Neuronal stem cell (in vitro differentiated cells): Measurements from ENCODE around the gene MYBBP1A.

Experiments
- DNase-seq: peaks from one replicate; pipeline ENCODE4 v3.0.0-alpha.2; 2013; ENCODE audit warnings: low spot score
- H2AFZ ChIP-seq: one replicate; pipeline ENCODE4 v1.6.1; 2013; ENCODE audit warnings: mild to moderate bottlenecking, low read length, inconsistent platforms
- H2AK5ac ChIP-seq: 2 replicates; pipeline ENCODE4 v1.6.1; 2013; ENCODE audit warnings: low read depth, mild to moderate bottlenecking, inconsistent platforms, low read length, moderate library complexity, mixed read lengths
- H2BK120ac ChIP-seq: 2 replicates; pipeline ENCODE4 v1.6.1; 2013; ENCODE audit warnings: low read depth, mild to moderate bottlenecking, inconsistent platforms, low read length, moderate library complexity, mixed read lengths
- H2BK12ac ChIP-seq: one replicate; pipeline ENCODE4 v1.6.1; 2013; ENCODE audit warnings: low read length, inconsistent platforms
- H2BK15ac ChIP-seq: 2 replicates; pipeline ENCODE4 v1.6.1; 2013; ENCODE audit warnings: mild to moderate bottlenecking, low read length, inconsistent platforms, mixed read lengths
- H2BK5ac ChIP-seq: one replicate; pipeline ENCODE4 v1.6.1; 2013; ENCODE audit warnings: inconsistent platforms, mild to moderate bottlenecking, low read length, moderate library complexity
- H3K14ac ChIP-seq: one replicate; pipeline ENCODE4 v1.6.1; 2013; ENCODE audit warnings: low read length, inconsistent platforms
- H3K18ac ChIP-seq: 2 replicates; pipeline ENCODE4 v1.6.1; 2013; ENCODE audit warnings: low read length, inconsistent platforms
- H3K23ac ChIP-seq: 2 replicates; pipeline ENCODE4 v1.6.1; 2013; ENCODE audit warnings: low read depth, mild to moderate bottlenecking, mixed read lengths, low read length, inconsistent platforms; ENCODE audit not compliant: poor library complexity
- H3K27ac ChIP-seq: replicated peaks from 3 replicates; pipeline ENCODE4 v1.5.1; 2013; ENCODE audit warnings: low read length, inconsistent platforms
- H3K27me3 ChIP-seq, 3 experiments: 2 replicates each; pipeline ENCODE4 v1.6.1; 2013; ENCODE audit warnings: low read length in 3 of 3, mild to moderate bottlenecking in 2 of 3, inconsistent platforms in 1 of 3, low read depth in 1 of 3, mixed read lengths in 1 of 3, moderate library complexity in 1 of 3; ENCODE audit not compliant: control insufficient read depth in 3 of 3, insufficient read depth in 3 of 3
- H3K36me3 ChIP-seq, 2 donors: replicated peaks in 1 of 2; 2 replicates each; pipeline ENCODE4 v1.6.1; 2013; ENCODE audit warnings: low read length in 2 of 2; ENCODE audit not compliant: control insufficient read depth in 2 of 2, insufficient read depth in 2 of 2
- H3K4ac ChIP-seq: 2 replicates; pipeline ENCODE4 v1.6.1; 2013; ENCODE audit warnings: inconsistent platforms, mild to moderate bottlenecking, low read length, moderate library complexity
- H3K4me1 ChIP-seq, 2 donors: 1 replicate in 1 of 2; 2 replicates in 1 of 2; pipeline ENCODE4 v1.6.1; 2013; ENCODE audit warnings: low read length in 2 of 2, low read depth in 1 of 2; ENCODE audit not compliant: control insufficient read depth in 2 of 2, insufficient read depth in 1 of 2
- H3K4me2 ChIP-seq: one replicate; pipeline ENCODE4 v1.6.1; 2013; ENCODE audit warnings: mild to moderate bottlenecking, low read length, inconsistent platforms; ENCODE audit not compliant: insufficient read depth, poor library complexity, severe bottlenecking
- H3K4me3 ChIP-seq, 2 donors: 2 replicates each; pipeline ENCODE4 v1.5.1; 2013; ENCODE audit warnings: low read length in 2 of 2, mild to moderate bottlenecking in 2 of 2, inconsistent platforms in 1 of 2, moderate library complexity in 1 of 2
- H3K79me1 ChIP-seq: one replicate; pipeline ENCODE4 v1.6.1; 2013; ENCODE audit warnings: low read depth, mild to moderate bottlenecking, inconsistent platforms, low read length, moderate library complexity
- H3K9ac ChIP-seq: one replicate; pipeline ENCODE4 v1.6.1; 2013; ENCODE audit warnings: mild to moderate bottlenecking, low read depth, low read length, inconsistent platforms; ENCODE audit not compliant: poor library complexity
- H3K9me3 ChIP-seq, 2 donors: replicated peaks in 1 of 2; 2 replicates each; pipeline versions ENCODE3 to v1.6.1; 2013; ENCODE audit warnings: low read length in 2 of 2, mild to moderate bottlenecking in 2 of 2, inconsistent platforms in 1 of 2, low read depth in 1 of 2, mixed read lengths in 1 of 2, moderate library complexity in 1 of 2; ENCODE audit not compliant: control insufficient read depth in 2 of 2, insufficient read depth in 1 of 2
- H4K8ac ChIP-seq: one replicate; pipeline ENCODE4 v1.6.1; 2013; ENCODE audit warnings: low read depth, mild to moderate bottlenecking, inconsistent platforms, low read length, moderate library complexity
- H4K91ac ChIP-seq: one replicate; pipeline ENCODE4 v1.6.1; 2013; ENCODE audit warnings: low read length, low read depth, mild to moderate bottlenecking, inconsistent platforms; ENCODE audit not compliant: poor library complexity
- WGBS, 2 donors: extraction: QIAGEN DNeasy Blood & Tissue Kit; methylation state at CpG; one replicate each; pipeline ENCODE4 v1.1.7; 2013; ENCODE audit warnings: missing lambda C conversion rate in 2 of 2, mixed read lengths in 1 of 2; ENCODE audit not compliant: insufficient read length in 2 of 2, insufficient replicate concordance in 1 of 2; ENCODE audit errors: extremely low coverage in 2 of 2; 5-methylcytosine and 5-hydroxymethylcytosine counted together

The MYBBP1A gene

DNA sequence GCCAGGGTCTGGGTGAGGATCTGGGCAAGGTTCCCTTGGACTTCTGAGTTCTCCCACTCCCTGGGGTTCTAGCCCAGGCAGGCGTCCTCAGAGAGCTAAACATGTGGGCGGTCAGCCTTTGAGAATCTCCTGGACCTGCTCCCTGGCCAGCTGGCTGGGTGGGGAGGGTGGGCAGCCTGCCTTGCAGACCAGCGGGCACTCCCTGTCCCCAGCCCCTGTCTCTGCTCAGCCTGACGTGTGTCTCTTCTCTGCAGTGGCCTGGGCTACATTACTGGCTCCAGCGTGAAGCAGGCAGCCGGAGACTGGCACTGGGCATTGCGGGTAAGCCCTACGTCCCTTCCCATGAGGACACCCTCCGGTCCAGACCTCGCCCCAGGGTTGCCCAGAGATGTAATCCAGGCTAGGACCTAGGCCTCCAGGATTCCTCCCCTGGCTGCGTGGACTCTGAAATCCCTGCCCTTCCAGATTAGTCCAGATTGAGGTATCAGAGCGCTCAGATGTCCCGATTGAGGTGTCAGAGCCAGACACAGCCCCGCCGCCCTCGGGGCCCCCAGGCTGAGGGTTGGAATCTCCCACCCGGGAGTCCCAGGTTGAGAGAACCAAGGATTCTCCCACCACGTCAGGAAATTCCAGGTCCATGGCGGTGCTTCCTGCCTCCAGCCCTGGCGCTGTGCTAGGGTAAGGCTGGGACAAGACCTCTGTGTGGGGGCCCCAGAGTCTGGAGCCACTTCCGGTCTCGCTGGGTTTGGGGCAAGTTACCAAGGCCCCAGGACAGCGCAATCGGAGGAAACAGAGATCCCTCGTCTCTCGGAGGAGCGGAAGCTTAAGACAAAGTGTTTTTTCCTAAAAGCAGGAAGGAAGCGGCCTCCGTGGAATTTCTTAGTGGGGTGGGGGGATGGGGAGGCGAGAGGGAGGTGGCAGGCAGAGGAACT lies 24.1 kb downstream of the MYBBP1A start:
- Histone ChIP-seq H3K4ac (no peak overlapping the region), H2BK5ac (no peak overlapping the region), H3K4me2 (no peak overlapping the region), H2AK5ac (peak overlapping the region; percentile 74), H3K18ac (peak overlapping the region; percentile 85), H3K4me3 (no peak overlapping the region), H3K4me1 (peaks cover 10 to 12% of the 10 kb centered on the region in 2 donors), H3K9ac (peak overlapping the region; percentile 44), H3K23ac (no peak overlapping the region), H4K8ac (no peak overlapping the region), H3K9me3 (no peaks in the 10 kb centered on the region), H3K27me3 (peaks cover 0 to 15% (median 0%) of the 10 kb centered on the region in 3 experiments), H2BK120ac (no peak overlapping the region), H3K14ac (peak overlapping the region; percentile 21), H2AFZ (peak overlapping the region; percentile 45), H2BK12ac (peak overlapping the region; percentile 84), H2BK15ac (peak overlapping the region; percentile 67), H3K27ac (no peak overlapping the region), H3K36me3 (no peaks in the 10 kb centered on the region), H4K91ac (no peak overlapping the region), H3K79me1 (no peaks in the 10 kb centered on the region)
- no peak for DNase-seq
- no CpG with 5 or more reads among the region's 30 CpGs for WGBS, 2 donors

DNA sequence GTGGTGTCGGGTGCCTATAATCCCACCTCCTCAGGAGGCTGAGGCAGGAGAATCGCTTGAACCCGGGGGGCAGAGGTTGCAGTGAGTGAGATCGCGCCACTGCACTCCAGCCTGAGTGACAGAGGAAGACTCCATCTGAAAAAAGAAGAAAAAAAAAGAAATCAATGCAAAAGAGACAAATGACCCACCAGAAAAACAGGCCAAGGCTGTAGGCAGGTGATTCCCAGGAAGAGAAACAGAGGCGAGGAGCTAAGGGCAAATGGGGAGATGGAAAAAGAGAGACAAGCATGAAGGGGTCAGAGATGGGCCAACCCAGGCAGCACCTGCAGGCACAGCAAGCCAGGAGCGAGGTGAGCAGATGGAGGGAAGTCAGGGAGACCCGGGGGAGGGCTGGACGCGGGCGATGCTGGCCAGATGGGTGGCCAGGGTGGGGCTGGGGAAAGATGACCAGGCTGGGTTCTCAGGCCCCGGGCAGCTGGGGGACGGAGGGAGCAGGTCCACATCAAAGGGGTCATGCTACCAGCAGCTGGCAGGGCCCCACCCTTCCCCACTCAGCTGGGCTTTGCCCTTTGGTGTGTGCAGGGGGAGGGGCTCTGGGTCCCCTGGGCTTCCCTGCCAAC lies 25.5 kb downstream of the MYBBP1A start:
- Histone ChIP-seq H3K4ac (no peak overlapping the region), H3K14ac (no peak overlapping the region), H3K4me3 (no peak overlapping the region), H2BK5ac (no peak overlapping the region), H3K27ac (no peak overlapping the region), H3K4me1 (peaks cover 7 to 10% of the 10 kb centered on the region in 2 donors), H2AFZ (no peak overlapping the region), H4K91ac (peak overlapping the region; percentile 81), H2BK120ac (no peak overlapping the region), H3K36me3 (no peaks in the 10 kb centered on the region), H2BK15ac (no peak overlapping the region), H2AK5ac (peak overlapping the region; percentile 74), H3K18ac (peak overlapping the region; percentile 45), H3K9ac (no peak overlapping the region), H2BK12ac (no peak overlapping the region), H3K4me2 (no peak overlapping the region), H4K8ac (no peak overlapping the region), H3K27me3 (peaks cover 0 to 15% (median 0%) of the 10 kb centered on the region in 3 experiments), H3K9me3 (no peaks in the 10 kb centered on the region), H3K79me1 (no peaks in the 10 kb centered on the region), H3K23ac (peak overlapping the region; percentile 67)
- no CpG with 5 or more reads among the region's 13 CpGs for WGBS, 2 donors
- no peak for DNase-seq

DNA sequence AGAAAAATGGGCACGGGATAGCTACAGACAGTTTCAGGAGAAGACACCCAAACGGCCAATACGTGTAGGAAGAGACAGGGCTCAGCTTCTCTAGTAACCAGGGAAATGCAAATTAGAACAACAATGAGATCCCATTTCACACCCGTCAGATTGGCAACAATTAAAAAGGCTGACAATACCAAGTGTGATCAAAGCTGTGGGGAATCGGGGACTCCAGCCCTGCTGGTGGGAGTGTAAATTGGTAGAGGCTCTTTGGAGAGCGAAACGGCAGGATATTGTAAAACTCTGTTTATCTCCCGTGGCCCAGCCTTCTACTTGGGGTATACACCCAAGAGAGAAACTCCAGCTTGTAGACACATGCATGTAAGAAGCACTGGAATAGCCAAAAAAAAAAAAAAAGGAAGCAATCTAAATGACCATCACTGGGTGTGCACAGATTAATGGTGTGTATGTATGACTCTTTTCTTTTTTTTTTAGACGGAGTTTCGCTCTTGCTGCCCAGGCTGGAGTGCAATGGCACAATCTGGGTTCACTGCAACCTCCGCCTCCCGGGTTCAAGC lies 27.5 kb downstream of the MYBBP1A start:
- Histone ChIP-seq H4K8ac (no peak overlapping the region), H3K18ac (no peak overlapping the region), H4K91ac (no peak overlapping the region), H3K4me2 (no peak overlapping the region), H3K14ac (no peak overlapping the region), H3K4me3 (no peak overlapping the region), H3K9ac (no peak overlapping the region), H2BK120ac (no peak overlapping the region), H2BK15ac (no peak overlapping the region), H3K9me3 (no peaks in the 10 kb centered on the region), H3K4ac (no peak overlapping the region), H3K23ac (no peak overlapping the region), H3K27me3 (peaks cover 0 to 15% (median 0%) of the 10 kb centered on the region in 3 experiments), H2AFZ (no peak overlapping the region), H3K36me3 (no peaks in the 10 kb centered on the region), H3K4me1 (peaks cover 2 to 4% of the 10 kb centered on the region in 2 donors), H2AK5ac (no peak overlapping the region), H2BK5ac (no peak overlapping the region), H3K27ac (no peak overlapping the region), H3K79me1 (no peaks in the 10 kb centered on the region), H2BK12ac (no peak overlapping the region)
- DNase-seq: no peak
- WGBS, 2 donors: no CpG with 5 or more reads among the region's 12 CpGs

DNA sequence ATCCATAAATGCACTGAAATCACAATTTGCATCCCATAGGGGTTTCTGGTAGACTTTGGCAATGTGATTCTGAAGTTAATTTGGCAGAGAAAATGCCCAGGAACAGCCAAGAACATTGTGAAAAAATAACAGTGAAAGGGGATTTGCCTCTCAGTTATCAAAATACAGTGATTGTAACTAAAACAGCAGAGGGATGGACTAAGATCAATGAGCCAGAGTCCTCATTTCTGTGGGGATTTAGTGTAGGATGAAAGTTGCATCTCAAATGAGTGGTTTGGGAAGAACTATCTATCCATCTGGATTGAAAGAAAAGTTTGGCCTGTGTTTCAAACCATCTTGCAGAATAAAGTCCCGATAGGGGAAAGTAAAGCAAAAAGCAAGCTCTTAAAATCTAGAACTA lies 28.1 kb downstream of the MYBBP1A start:
- H3K18ac ChIP-seq: no peak overlapping the region
- H2BK15ac ChIP-seq: no peak overlapping the region
- no peak overlapping the region for H2AFZ ChIP-seq
- H3K36me3 ChIP-seq: no peaks in the 10 kb centered on the region
- no peaks in the 10 kb centered on the region for H3K9me3 ChIP-seq
- peaks cover 0 to 12% (median 0%) of the 10 kb centered on the region in 3 experiments for H3K27me3 ChIP-seq
- no peak overlapping the region for H3K4ac ChIP-seq
- H3K27ac ChIP-seq: no peak overlapping the region
- no CpG with 5 or more reads among the region's 1 CpG for WGBS, 2 donors
- H3K14ac ChIP-seq: no peak overlapping the region
- peaks cover 7 to 9% of the 10 kb centered on the region in 2 donors for H3K4me1 ChIP-seq
- no peak overlapping the region for H4K8ac ChIP-seq
- H2AK5ac ChIP-seq: no peak overlapping the region
- H3K23ac ChIP-seq: no peak overlapping the region
- no peak overlapping the region for H2BK12ac ChIP-seq
- H3K4me2 ChIP-seq: no peak overlapping the region
- no peak for DNase-seq
- no peak overlapping the region for H2BK120ac ChIP-seq
- H2BK5ac ChIP-seq: no peak overlapping the region
- H3K9ac ChIP-seq: no peak overlapping the region
- no peak overlapping the region for H4K91ac ChIP-seq
- H3K4me3 ChIP-seq: no peak overlapping the region
- H3K79me1 ChIP-seq: no peaks in the 10 kb centered on the region
